Activated CD8-positive, alpha-beta memory T cell treated with anti-CD3 and anti-CD28 coated beads, Interleukin-2, amount 50 U/mL, for 4 hours (primary cell): ENCODE results near the gene TNFRSF12A.

ENCODE experiments used
- DNase-seq: peaks from one replicate; pipeline ENCODE4 v3.0.0-alpha.2; 2020

TNFRSF12A gene

GRCh38 chr16:2986623-2987188 lies 33.5 kb upstream of the TNFRSF12A start:
- DNase-seq: no peak

GRCh38 chr16:2987286-2987685 lies 32.9 kb upstream of the TNFRSF12A start:
- no peak for DNase-seq

GRCh38 chr16:2987833-2988232 lies 32.3 kb upstream of the TNFRSF12A start:
- no peak for DNase-seq

GRCh38 chr16:2988590-2989099 lies 31.5 kb upstream of the TNFRSF12A start:
- no peak for DNase-seq

- no peak for DNase-seq
These were observed 29.3 kb upstream of the TNFRSF12A start for GRCh38 chr16:2990891-2991290.

GRCh38 chr16:2991566-2992261 lies 28.5 kb upstream of the TNFRSF12A start:
- no peak for DNase-seq

GRCh38 chr16:2992383-2993081 lies 27.6 kb upstream of the TNFRSF12A start:
- DNase-seq: no peak

- DNase-seq: no peak
These were observed 23.9 kb upstream of the TNFRSF12A start for GRCh38 chr16:2996298-2996697.

GRCh38 chr16:2999929-3000328 lies 20.2 kb upstream of the TNFRSF12A start:
- DNase-seq: no peak

- no peak for DNase-seq
These were observed 19.6 kb upstream of the TNFRSF12A start for GRCh38 chr16:3000540-3000939.

GRCh38 chr16:3001316-3001715 lies 18.9 kb upstream of the TNFRSF12A start:
- no peak for DNase-seq

GRCh38 chr16:3003582-3004270 lies 16.4 kb upstream of the TNFRSF12A start:
- DNase-seq: peak; percentile 94

GRCh38 chr16:3004319-3004718 lies 15.8 kb upstream of the TNFRSF12A start:
- no peak for DNase-seq

GRCh38 chr16:3004781-3005284 lies 15.3 kb upstream of the TNFRSF12A start:
- DNase-seq: no peak

GRCh38 chr16:3007059-3007956 lies 12.9 kb upstream of the TNFRSF12A start:
- DNase-seq: no peak

- peak; percentile 42 for DNase-seq
These were observed 12.0 kb upstream of the TNFRSF12A start for GRCh38 chr16:3007957-3008689.

GRCh38 chr16:3008690-3009037 lies 11.5 kb upstream of the TNFRSF12A start:
- DNase-seq: no peak

- DNase-seq: no peak
These were observed 10.4 kb upstream of the TNFRSF12A start for GRCh38 chr16:3009568-3010390.

GRCh38 chr16:3010510-3010909 lies 9.7 kb upstream of the TNFRSF12A start:
- no peak for DNase-seq

GRCh38 chr16:3012246-3012645 lies 7.9 kb upstream of the TNFRSF12A start:
- no peak for DNase-seq
